HG02840 (cell line): ENCODE measurements around the gene GOLGA6L9.
"Not testable (repeated sequence)": the region's sequence is repeated elsewhere in the genome, so short reads cannot be mapped to it uniquely, and the experiment has no call there.

Source experiments
- ATAC-seq: cut with Tn5 transposase; IDR thresholded peaks from one replicate; pipeline ENCODE4 v1.9.1; 2021; ENCODE audit warnings: mild to moderate bottlenecking, moderate library complexity, moderate number of reproducible peaks; ENCODE audit not compliant: unreplicated experiment, low FRiP score

The GOLGA6L9 gene, protein sequence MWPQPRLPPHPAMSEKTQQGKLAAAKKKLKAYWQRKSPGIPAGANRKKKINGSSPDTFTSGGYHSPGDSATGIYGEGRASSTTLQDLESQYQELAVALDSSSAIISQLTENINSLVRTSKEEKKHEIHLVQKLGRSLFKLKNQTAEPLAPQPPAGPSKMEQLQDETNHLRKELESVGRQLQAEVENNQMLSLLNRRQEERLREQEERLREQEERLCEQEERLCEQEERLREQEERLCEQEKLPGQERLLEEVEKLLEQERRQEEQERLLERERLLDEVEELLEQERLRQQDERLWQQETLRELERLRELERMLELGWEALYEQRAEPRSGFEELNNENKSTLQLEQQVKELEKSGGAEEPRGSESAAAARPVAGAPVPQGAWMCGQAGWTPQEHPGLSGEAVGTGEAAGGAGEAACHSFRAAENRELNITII

DNA sequence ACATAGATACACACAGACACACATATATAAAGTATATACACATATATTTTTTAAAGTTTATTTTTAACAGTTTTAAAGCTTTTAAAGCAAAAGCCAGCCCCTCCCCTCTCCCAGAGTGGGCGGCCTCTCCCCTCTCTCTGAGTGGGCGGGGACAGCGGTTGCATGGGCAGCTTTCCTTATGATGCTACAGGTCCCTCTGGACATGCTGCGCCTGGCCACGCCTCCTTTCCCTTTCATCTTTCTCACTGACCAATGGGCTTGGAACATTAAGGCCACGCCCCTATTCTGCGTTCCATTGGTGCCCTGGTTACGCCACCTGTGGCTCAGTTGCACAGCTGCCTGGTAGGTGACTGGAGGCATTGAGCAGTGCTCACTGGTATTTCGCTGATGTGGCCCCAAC, at the start of gene GOLGA6L9:
TSS of gene GOLGA6L9 (plus strand) at position 124 of the 400 bp plus-strand sequence. CDS start at position 388, 264 bp downstream.
- ATAC-seq, result not testable (repeated sequence)

GRCh38 chr15:82381330-82381955, 48.2 kb upstream of the GOLGA6L9 start:
- ATAC-seq, result not testable (repeated sequence)

DNA sequence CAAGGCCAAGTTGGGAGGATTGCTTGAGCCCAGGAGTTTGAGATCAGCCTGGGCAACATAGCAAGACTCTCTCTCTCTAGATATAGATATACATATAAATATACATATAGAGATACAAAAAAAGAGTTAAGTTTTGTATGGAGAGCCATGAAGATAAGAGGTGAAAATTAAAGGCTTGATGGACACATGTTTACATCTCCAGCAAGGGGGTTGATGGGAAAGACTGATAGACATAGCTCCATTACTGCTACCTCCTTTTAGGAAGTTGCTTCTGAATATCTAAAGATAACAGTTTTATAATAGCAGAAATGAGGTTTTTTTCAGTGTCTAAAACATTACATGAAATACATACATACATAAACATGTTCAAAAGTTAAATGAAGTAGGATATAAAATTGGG, 42.4 kb upstream of the GOLGA6L9 start:
- ATAC-seq, result not testable (repeated sequence)

- not testable (repeated sequence) for ATAC-seq
These were observed 39.5 kb upstream of the GOLGA6L9 start for GRCh38 chr15:82390152-82390551.

GRCh38 chr15:82392077-82392476, 37.5 kb upstream of the GOLGA6L9 start:
- ATAC-seq, result not testable (repeated sequence)

DNA sequence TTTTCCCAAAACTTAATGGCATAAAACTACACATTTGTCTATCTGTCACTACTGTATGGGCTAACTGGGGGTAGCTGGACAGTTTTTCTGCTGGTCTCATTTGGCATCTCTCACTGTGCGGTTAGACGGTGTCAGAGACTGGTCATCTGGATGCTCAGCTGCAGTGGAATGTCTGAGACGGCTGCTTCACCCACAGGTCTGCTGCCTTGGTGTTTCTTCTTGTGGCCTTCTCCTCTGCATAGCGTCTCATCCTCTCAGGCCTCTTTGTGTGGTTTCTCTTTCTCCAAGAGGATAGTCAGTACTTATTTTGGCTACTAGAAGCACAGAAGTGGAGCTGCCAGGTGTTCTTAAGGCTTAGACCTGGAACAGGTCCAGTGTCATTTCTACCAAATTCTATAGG, 35.9 kb upstream of the GOLGA6L9 start:
- no peak for ATAC-seq

- not testable (repeated sequence) for ATAC-seq
These were observed 33.8 kb upstream of the GOLGA6L9 start for GRCh38 chr15:82395788-82396187.

GRCh38 chr15:82397817-82398216, 31.8 kb upstream of the GOLGA6L9 start:
- no peak for ATAC-seq

DNA sequence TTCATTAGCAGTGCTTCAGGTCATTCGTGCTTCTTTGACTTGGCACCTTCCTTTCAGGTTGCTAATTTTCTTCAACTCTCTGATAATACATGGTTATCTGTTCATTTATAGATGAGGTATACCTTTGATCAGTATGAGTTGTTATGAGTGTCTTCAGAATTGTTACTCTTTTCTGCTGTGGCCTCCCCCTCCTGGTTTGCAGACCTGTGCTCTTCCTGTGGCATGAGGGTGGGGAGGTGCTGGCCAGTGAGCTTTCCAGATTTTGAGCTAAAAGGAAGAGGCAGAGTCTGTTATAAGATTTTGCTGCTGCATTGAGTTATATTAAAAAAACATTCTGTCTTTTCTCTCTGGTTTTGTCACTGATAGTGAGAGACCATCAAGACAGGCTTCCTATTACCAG, 30.8 kb upstream of the GOLGA6L9 start:
- no peak for ATAC-seq

- ATAC-seq, result not testable (repeated sequence)
These were observed 30.1 kb upstream of the GOLGA6L9 start for GRCh38 chr15:82399366-82400103.

GRCh38 chr15:82401918-82402317, 27.7 kb upstream of the GOLGA6L9 start:
- ATAC-seq, result not testable (repeated sequence)

GRCh38 chr15:82402341-82402740, 27.3 kb upstream of the GOLGA6L9 start:
- not testable (repeated sequence) for ATAC-seq

GRCh38 chr15:82406211-82406610, 23.4 kb upstream of the GOLGA6L9 start:
- not testable (repeated sequence) for ATAC-seq

DNA sequence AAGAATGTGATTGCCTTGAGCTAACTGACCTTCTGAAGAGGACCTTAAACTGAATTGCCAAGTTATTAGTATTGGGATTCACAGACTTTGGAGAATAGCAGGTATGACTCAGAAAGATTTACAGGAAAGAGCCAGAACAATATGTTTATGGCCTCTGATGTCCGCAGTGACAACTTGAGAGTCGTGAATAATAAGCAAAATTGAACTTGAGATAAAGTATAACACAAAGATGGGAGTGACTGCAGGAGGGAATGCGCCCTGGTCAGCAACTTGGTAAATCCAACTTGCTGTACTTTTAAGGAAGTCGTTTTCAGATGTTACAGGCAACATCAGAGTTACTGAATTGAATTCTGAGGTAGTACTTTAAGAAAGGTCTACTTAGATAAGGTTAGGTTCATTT, 19.3 kb upstream of the GOLGA6L9 start:
- ATAC-seq, result not testable (repeated sequence)

DNA sequence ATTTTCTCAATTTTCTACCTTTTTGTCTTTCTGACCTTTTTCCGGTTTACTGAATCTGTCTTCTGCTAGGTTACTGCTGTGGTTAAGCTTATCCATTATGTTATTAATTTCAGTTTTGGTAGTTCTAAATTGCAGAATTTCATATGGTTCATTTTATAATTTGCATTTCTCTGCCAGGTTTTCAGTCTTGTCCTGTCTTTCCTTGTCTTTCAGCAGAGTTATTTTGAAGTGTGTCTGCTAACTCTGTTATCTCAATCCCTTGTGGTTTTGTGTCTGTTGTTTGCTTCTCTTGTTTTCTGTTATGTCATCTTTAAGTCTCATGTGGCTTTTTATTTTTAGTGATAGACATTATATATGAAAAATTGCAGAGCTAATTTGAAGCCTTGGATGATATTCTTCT, 18.0 kb upstream of the GOLGA6L9 start:
- ATAC-seq, result not testable (repeated sequence)

- not testable (repeated sequence) for ATAC-seq
These were observed 15.0 kb upstream of the GOLGA6L9 start for GRCh38 chr15:82414525-82415191.

DNA sequence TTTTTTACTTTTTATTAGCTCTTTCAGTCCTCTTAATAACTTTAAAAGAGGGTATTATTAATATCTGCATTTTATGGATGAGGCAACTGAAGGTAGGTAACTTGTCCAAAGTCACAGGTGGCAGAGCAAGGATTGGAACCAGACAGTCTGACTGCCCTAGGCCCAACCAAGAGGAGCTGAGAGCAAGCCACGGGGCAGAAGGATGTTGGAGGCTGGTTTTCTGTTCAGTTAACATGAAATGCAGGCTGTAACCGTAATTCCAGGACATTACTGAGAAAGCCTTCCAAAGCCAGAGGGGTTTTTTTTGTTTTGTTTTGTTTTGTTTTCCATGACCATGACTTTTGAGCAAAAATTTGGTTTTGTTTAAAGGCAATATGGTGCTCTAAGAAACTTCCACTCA, 9.1 kb upstream of the GOLGA6L9 start:
- not testable (repeated sequence) for ATAC-seq

DNA sequence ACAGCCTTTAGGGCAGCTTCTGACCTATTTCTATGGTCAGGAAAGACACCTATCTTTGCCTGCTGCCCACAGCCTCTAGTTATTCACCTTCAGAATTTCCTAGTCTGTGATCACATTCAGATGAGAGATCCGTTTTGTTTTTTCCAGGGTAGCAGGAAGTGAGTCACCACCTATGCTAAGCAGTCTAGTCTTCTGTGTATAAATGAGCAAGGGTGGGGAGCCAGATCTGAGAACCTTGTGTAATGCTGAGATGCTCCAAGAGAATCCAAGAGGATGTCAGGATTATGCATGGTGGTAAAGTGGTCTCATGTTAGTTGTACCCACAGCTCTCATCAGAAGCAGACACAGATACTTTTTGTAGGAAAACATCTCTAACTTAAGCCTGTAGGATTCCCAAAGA, 8.7 kb upstream of the GOLGA6L9 start:
- ATAC-seq, result not testable (repeated sequence)

- ATAC-seq, result not testable (repeated sequence)
These were observed 2.5 kb upstream of the GOLGA6L9 start for GRCh38 chr15:82427117-82427516.

GRCh38 chr15:82445420-82445819, 15.8 kb downstream of the GOLGA6L9 start:
- not testable (repeated sequence) for ATAC-seq
